ENCODE data around the gene NUDT15.

The NUDT15 gene

DNA sequence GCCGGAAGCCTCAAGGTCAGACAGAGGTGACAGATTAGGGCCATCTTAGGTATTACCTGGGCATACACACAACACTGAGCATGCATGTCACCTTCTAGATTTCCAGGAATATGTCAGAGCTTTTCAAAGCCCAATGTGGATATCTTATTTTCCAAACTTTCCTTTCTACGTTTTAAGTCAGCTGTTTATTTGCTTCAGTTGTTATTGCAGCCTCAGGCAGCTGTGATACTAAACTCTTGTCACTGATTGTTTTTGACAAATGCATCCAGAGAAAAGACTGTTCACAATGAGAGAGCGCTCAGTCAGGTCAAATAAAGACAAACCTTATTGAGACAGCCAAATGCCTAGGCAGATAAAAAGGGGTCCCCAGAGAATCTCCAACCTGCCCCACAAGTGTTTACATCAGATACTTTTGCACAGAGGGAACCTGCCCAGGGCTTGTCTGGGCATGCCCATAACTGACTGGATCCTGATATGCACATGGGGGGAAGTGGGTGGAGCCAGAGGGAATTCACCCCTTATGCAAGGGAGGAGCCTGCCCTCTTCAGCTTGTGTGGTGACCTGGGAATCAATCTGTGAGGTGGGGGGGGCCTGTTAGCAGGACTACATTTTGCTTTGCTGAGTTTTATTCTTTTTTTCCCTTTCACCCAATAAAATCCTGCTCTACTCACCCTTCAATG is 28.9 kb downstream of the NUDT15 start:
- Histone ChIP-seq H3K27ac (peak overlapping the region in 10 of 11 experiments; percentile 38 to 73 (median 66); a peak in 20 of 22 replicates), H3K9me3 (replicated peaks in 1 of 11) (peaks cover 33 to 64% (median 57%) of the 10 kb centered on the region in 11 experiments), H3K9ac (peak overlapping the region in 2 of 11 experiments; percentile 16 to 33; a peak in 1 of 22 replicates), H3K4me3 (peak overlapping the region in 1 of 10 experiments; percentile 5; a peak in 1 of 20 replicates), H3K4me2 (peak overlapping the region in 8 of 11 experiments; percentile 3 to 39 (median 24); a peak in 11 of 22 replicates), H4K20me1 (no peaks in the 10 kb centered on the region), H3K27me3 (no peaks in the 10 kb centered on the region), H3K36me3 (peaks cover 70 to 95% (median 84%) of the 10 kb centered on the region in 11 experiments), H3K4me1 (peaks cover 5 to 32% (median 14%) of the 10 kb centered on the region in 10 experiments; a peak in 19 of 20 replicates)
- no peak for TF ChIP-seq Cebpa-rat (IDR thresholded peaks at IDR 0.05)

- H3K9me3 ChIP-seq (replicated peaks in 1 of 11), result peaks cover 49 to 80% (median 72%) of the 10 kb centered on the region in 11 experiments
Observed at GRCh38 chr13:48068036-48068435, 30.5 kb downstream of the NUDT15 start.

GRCh38 chr13:48068952-48069351 is 31.4 kb downstream of the NUDT15 start:
- H3K27me3 ChIP-seq, result no peaks in the 10 kb centered on the region; a peak in 1 of 22 replicates
- no peak overlapping the region; a peak in 2 of 20 replicates for H3K4me3 ChIP-seq
- peaks cover 58 to 89% (median 82%) of the 10 kb centered on the region in 11 experiments for H3K9me3 ChIP-seq (replicated peaks in 1 of 11)
- peaks cover 5 to 52% (median 19%) of the 10 kb centered on the region in 10 experiments; a peak in 19 of 20 replicates for H3K4me1 ChIP-seq
- no peak overlapping the region for H3K27ac ChIP-seq
- no peaks in the 10 kb centered on the region for H4K20me1 ChIP-seq
- no peak overlapping the region for H3K4me2 ChIP-seq
- H3K9ac ChIP-seq, result no peak overlapping the region
- peaks cover 82 to 100% (median 94%) of the 10 kb centered on the region in 11 experiments for H3K36me3 ChIP-seq
- no peak for TF ChIP-seq Cebpa-rat (IDR thresholded peaks at IDR 0.05)

More at GRCh38 chr13:48068036-48068435, 30.5 kb downstream of the NUDT15 start:
- Histone ChIP-seq H4K20me1 (no peaks in the 10 kb centered on the region), H3K9ac (no peak overlapping the region), H3K4me3 (no peak overlapping the region; a peak in 1 of 20 replicates), H3K4me1 (peaks cover 5 to 44% (median 18%) of the 10 kb centered on the region in 10 experiments; a peak in 19 of 20 replicates), H3K27me3 (no peaks in the 10 kb centered on the region; a peak in 1 of 22 replicates), H3K27ac (peak overlapping the region in 1 of 11 experiments; percentile 7; a peak in 3 of 22 replicates), H3K36me3 (peaks cover 82 to 98% (median 92%) of the 10 kb centered on the region in 11 experiments), H3K4me2 (no peak overlapping the region)
- TF ChIP-seq Cebpa-rat (IDR thresholded peaks at IDR 0.05), result no peak

- no peak for TF ChIP-seq Cebpa-rat (IDR thresholded peaks at IDR 0.05)
- Histone ChIP-seq H3K4me3 (peak overlapping the region in 4 of 10 experiments; percentile 5 to 39 (median 12); a peak in 1 of 20 replicates), H3K9me3 (replicated peaks in 1 of 11) (peaks cover 65 to 95% (median 88%) of the 10 kb centered on the region in 11 experiments), H3K4me2 (no peak overlapping the region), H3K27me3 (no peaks in the 10 kb centered on the region; a peak in 1 of 22 replicates), H3K36me3 (peaks cover 88 to 100% (median 97%) of the 10 kb centered on the region in 11 experiments), H3K9ac (no peak overlapping the region), H3K27ac (no peak overlapping the region), H3K4me1 (peaks cover 5 to 50% (median 19%) of the 10 kb centered on the region in 10 experiments; a peak in 19 of 20 replicates), H4K20me1 (no peaks in the 10 kb centered on the region)
Observed at GRCh38 chr13:48069573-48069972, 32.0 kb downstream of the NUDT15 start.

DNA sequence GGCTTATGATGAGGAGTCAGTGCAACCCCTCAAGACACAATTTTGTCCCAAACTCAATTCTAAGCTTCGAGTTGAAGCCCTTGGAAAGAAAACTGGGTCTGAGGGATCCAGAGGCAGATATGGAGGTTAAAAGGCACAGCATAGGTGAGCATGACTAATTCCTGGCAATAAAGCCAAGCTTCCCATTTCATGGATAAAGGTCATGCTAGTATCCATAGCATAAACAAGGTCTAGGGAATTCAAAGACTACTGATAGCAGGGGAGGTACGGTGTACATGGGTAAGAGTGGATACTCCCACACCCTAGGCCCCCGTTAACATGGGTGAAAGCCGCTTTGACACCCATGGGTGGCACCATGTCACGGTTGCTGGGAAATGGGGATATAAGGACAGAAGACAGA is 33.4 kb downstream of the NUDT15 start:
- Histone ChIP-seq H4K20me1 (no peaks in the 10 kb centered on the region), H3K27ac (peak overlapping the region in 3 of 11 experiments; percentile 71 to 80 (median 80); a peak in 2 of 22 replicates), H3K4me2 (no peak overlapping the region), H3K9ac (no peak overlapping the region), H3K9me3 (replicated peaks in 1 of 11) (peaks cover 75 to 97% (median 96%) of the 10 kb centered on the region in 11 experiments), H3K27me3 (no peaks in the 10 kb centered on the region; a peak in 1 of 22 replicates), H3K4me3 (peak overlapping the region in 9 of 10 experiments; percentile 11 to 46 (median 29); a peak in 13 of 20 replicates), H3K4me1 (peaks cover 5 to 40% (median 15%) of the 10 kb centered on the region in 10 experiments; a peak in 19 of 20 replicates), H3K36me3 (peaks cover 99 to 100% (median 100%) of the 10 kb centered on the region in 11 experiments)
- no peak for TF ChIP-seq Cebpa-rat (IDR thresholded peaks at IDR 0.05)

GRCh38 chr13:48072304-48072703 is 34.8 kb downstream of the NUDT15 start:
- peak overlapping the region in 8 of 10 experiments; percentile 14 to 46 (median 34); a peak in 12 of 20 replicates for H3K4me3 ChIP-seq
- no peak for TF ChIP-seq Cebpa-rat (IDR thresholded peaks at IDR 0.05)
- peaks cover 99 to 100% (median 100%) of the 10 kb centered on the region in 11 experiments for H3K36me3 ChIP-seq
- no peaks in the 10 kb centered on the region for H4K20me1 ChIP-seq
- peak overlapping the region in 5 of 11 experiments; percentile 19 to 48 (median 30); a peak in 6 of 22 replicates for H3K4me2 ChIP-seq
- H3K4me1 ChIP-seq, result peaks cover 0 to 28% (median 7%) of the 10 kb centered on the region in 10 experiments; a peak in 12 of 20 replicates
- peak overlapping the region in 8 of 11 experiments; percentile 28 to 80 (median 74); a peak in 16 of 22 replicates for H3K27ac ChIP-seq
- H3K27me3 ChIP-seq, result no peaks in the 10 kb centered on the region; a peak in 1 of 22 replicates
- peak overlapping the region in 6 of 11 experiments; percentile 22 to 60 (median 45); a peak in 9 of 22 replicates for H3K9ac ChIP-seq
- H3K9me3 ChIP-seq (replicated peaks in 1 of 11), result peaks cover 66 to 87% (median 83%) of the 10 kb centered on the region in 11 experiments

- Histone ChIP-seq H3K4me1 (peaks cover 0 to 28% (median 5%) of the 10 kb centered on the region in 10 experiments; a peak in 8 of 20 replicates), H3K9me3 (replicated peaks in 1 of 11) (peaks cover 63 to 82% (median 78%) of the 10 kb centered on the region in 11 experiments), H3K27ac (peak overlapping the region in 8 of 11 experiments; percentile 28 to 80 (median 74); a peak in 12 of 22 replicates), H3K27me3 (no peaks in the 10 kb centered on the region; a peak in 1 of 22 replicates), H4K20me1 (no peaks in the 10 kb centered on the region), H3K36me3 (peaks cover 97 to 100% (median 99%) of the 10 kb centered on the region in 11 experiments), H3K9ac (no peak overlapping the region), H3K4me2 (peak overlapping the region in 5 of 11 experiments; percentile 19 to 48 (median 30); a peak in 6 of 22 replicates), H3K4me3 (peak overlapping the region in 7 of 10 experiments; percentile 14 to 46 (median 37); a peak in 10 of 20 replicates)
- no peak for TF ChIP-seq Cebpa-rat (IDR thresholded peaks at IDR 0.05)
Observed at GRCh38 chr13:48072787-48073186, 35.3 kb downstream of the NUDT15 start.

DNA sequence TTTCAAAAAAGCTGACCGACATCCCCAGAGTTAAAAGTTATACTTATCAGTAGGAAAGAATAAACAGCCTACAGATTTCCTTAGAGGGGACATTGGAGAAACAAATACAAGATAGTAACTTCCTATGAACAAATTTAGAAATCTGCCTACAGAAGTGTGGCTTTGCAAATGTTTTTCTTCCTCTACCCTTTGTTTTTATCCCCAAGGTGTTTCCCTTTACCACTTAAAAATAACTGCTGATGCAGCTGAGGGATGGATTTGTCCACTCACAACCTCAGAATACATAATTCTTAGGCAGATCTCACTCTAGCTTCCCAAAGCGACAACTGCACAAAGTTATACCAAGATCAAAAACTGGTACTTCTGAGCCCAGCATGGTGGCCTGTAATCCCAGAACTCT is 36.5 kb downstream of the NUDT15 start:
- Histone ChIP-seq H3K9me3 (replicated peaks in 1 of 11) (peaks cover 63 to 70% (median 66%) of the 10 kb centered on the region in 11 experiments), H3K4me2 (peak overlapping the region in 6 of 11 experiments; percentile 3 to 48 (median 12); a peak in 6 of 22 replicates), H3K36me3 (peaks cover 97 to 100% (median 99%) of the 10 kb centered on the region in 11 experiments), H3K27me3 (no peaks in the 10 kb centered on the region; a peak in 1 of 22 replicates), H3K4me1 (peaks cover 0 to 29% (median 5%) of the 10 kb centered on the region in 10 experiments; a peak in 8 of 20 replicates), H4K20me1 (peaks cover 0 to 4% (median 0%) of the 10 kb centered on the region in 11 experiments; a peak in 1 of 22 replicates), H3K9ac (no peak overlapping the region; a peak in 2 of 22 replicates), H3K4me3 (peak overlapping the region in 2 of 10 experiments; percentile 14 to 37; a peak in 1 of 20 replicates), H3K27ac (peak overlapping the region in 6 of 11 experiments; percentile 3 to 80 (median 46); a peak in 5 of 22 replicates)
- no peak for TF ChIP-seq Cebpa-rat (IDR thresholded peaks at IDR 0.05)

Measured in BLaER1 treated with 17β-estradiol and CSF1 and Interleukin-3, amounts not matched to agents 10 nM and 100 nM (cell line).